GM13977 (cell line): ENCODE measurements around the gene CTTNBP2.

Experiments
- DNase-seq: peaks from one replicate; pipeline ENCODE4 v3.0.0; 2012; ENCODE audit warnings: low spot score
- CTCF ChIP-seq: IDR thresholded peaks from 2 replicates; pipeline ENCODE4 v1.5.1; 2012; ENCODE audit warnings: mild to moderate bottlenecking, control low read depth; ENCODE audit not compliant: insufficient read depth; ENCODE audit errors: extremely low read depth, missing control alignments
- in situ Hi-C: fragments of 300-500 bp; cut with MboI; formaldehyde crosslinking; loops from one replicate; pipeline ENCODE4 v1.12.0; 2022; ENCODE audit warnings: low sequenced_read_pairs, low pct_unique_long_range_greater_than_20kb, mixed read lengths, inconsistent platforms; ENCODE audit not compliant: unreplicated experiment

CTTNBP2 gene

GRCh38 chr7:117808910-117809705 is 64.1 kb downstream of the CTTNBP2 start:
- no peak for TF ChIP-seq CTCF
- DNase-seq, result no peak
- in situ Hi-C loops, result no loop called here

GRCh38 chr7:117808341-117808757 is 64.9 kb downstream of the CTTNBP2 start:
- DNase-seq, result no peak
- no peak for TF ChIP-seq CTCF
- in situ Hi-C loops, result no loop called here

GRCh38 chr7:117807676-117808075 is 65.6 kb downstream of the CTTNBP2 start:
- TF ChIP-seq CTCF, result no peak
- no peak for DNase-seq
- in situ Hi-C loops, result no loop called here

- TF ChIP-seq CTCF, result no peak
- in situ Hi-C loops, result no loop called here
- DNase-seq, result no peak
These were observed 67.2 kb downstream of the CTTNBP2 start for GRCh38 chr7:117806011-117806410.

- no peak for TF ChIP-seq CTCF
- DNase-seq, result no peak
- in situ Hi-C loops, result no loop called here
These were observed 68.0 kb downstream of the CTTNBP2 start for GRCh38 chr7:117805241-117805640.

- no peak for DNase-seq
- in situ Hi-C loops, result no loop called here
- no peak for TF ChIP-seq CTCF
These were observed 69.8 kb downstream of the CTTNBP2 start for GRCh38 chr7:117803476-117803875.
